Tibial nerve (tissue), 4 donors: Measurements from ENCODE around the gene OLR1.

ENCODE experiments used
- EP300 ChIP-seq, 2 donors: sonication (generic); formaldehyde crosslinking; IDR thresholded peaks; one replicate each; pipeline ENCODE4 v1.6.1; 2017; ENCODE audit warnings: antibody characterized with exemption in 2 of 2, mild to moderate bottlenecking in 1 of 2
- POLR2A ChIP-seq, 2 donors: fragments of 450-650 bp; IDR thresholded peaks; one replicate each; pipeline ENCODE4 v1.6.1; 2017; ENCODE audit warnings: antibody characterized with exemption in 2 of 2, mild to moderate bottlenecking in 2 of 2, moderate library complexity in 2 of 2
- TF ChIP-seq, protein P1 (sequence below), 5 experiments: fragments of 200-600 bp in 3 of 5; fragments of 450-650 bp in 2 of 5; sonication (generic) in 3 of 5; IDR thresholded peaks; one replicate each; pipeline ENCODE4 v1.5.1; 2016 to 2019; ENCODE audit warnings: antibody characterized with exemption in 5 of 5, mild to moderate bottlenecking in 3 of 5, moderate library complexity in 2 of 5

DNA sequence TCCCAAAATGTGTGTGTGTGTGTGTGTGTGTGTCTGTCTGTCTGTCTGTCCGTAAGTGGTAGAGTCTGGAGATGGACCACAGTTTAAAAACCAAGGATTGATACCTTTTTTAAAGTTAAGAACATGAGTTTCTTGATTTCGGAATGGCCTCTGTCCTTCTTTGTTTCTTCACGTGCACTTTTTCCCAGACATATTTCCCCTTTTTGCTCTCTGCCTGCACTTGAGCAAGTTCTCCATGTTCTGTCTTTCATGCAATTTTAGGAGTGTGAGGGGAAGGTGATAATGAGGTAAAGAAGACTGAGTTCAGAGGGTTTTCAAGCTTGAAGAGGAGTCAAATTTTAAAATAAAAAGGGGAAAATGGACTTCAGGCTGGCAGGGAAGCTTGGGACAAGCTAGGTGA, 12.7 kb downstream of the OLR1 start:
- TF ChIP-seq EP300 (IDR thresholded peaks at IDR 0.05) (no peak), POLR2A (IDR thresholded peaks at IDR 0.05) (no peak)
- TF ChIP-seq, protein P1, sequence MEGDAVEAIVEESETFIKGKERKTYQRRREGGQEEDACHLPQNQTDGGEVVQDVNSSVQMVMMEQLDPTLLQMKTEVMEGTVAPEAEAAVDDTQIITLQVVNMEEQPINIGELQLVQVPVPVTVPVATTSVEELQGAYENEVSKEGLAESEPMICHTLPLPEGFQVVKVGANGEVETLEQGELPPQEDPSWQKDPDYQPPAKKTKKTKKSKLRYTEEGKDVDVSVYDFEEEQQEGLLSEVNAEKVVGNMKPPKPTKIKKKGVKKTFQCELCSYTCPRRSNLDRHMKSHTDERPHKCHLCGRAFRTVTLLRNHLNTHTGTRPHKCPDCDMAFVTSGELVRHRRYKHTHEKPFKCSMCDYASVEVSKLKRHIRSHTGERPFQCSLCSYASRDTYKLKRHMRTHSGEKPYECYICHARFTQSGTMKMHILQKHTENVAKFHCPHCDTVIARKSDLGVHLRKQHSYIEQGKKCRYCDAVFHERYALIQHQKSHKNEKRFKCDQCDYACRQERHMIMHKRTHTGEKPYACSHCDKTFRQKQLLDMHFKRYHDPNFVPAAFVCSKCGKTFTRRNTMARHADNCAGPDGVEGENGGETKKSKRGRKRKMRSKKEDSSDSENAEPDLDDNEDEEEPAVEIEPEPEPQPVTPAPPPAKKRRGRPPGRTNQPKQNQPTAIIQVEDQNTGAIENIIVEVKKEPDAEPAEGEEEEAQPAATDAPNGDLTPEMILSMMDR (IDR thresholded peaks at IDR 0.05): no peak
